HEK293 (cell line): ENCODE results near the gene SPHK1.

Experiments used
- AEBP2 ChIP-seq: fragments of 450-650 bp; formaldehyde crosslinking; IDR thresholded peaks from 2 replicates; pipeline ENCODE4 v1.5.1; 2016; ENCODE audit warnings: missing biosample characterization, missing genetic modification characterization, borderline replicate concordance
- CTCF ChIP-seq: fragments of 450-650 bp; formaldehyde crosslinking; IDR thresholded peaks from 2 replicates; pipeline ENCODE4 v1.5.1; 2016; ENCODE audit warnings: missing biosample characterization, missing genetic modification characterization
- ZNF138 ChIP-seq: fragments of 450-650 bp; formaldehyde crosslinking; IDR thresholded peaks from 2 replicates; pipeline ENCODE4 v1.5.1; 2016; ENCODE audit warnings: missing biosample characterization, missing genetic modification characterization, borderline replicate concordance
- ZNF214 ChIP-seq: fragments of 450-650 bp; formaldehyde crosslinking; IDR thresholded peaks from 2 replicates; pipeline ENCODE4 v1.5.1; 2017; ENCODE audit warnings: missing biosample characterization, mild to moderate bottlenecking, missing genetic modification characterization, borderline replicate concordance
- ZNF350 ChIP-seq: fragments of 450-650 bp; formaldehyde crosslinking; IDR thresholded peaks from 2 replicates; pipeline ENCODE4 v1.5.0; 2017; ENCODE audit warnings: missing biosample characterization, mild to moderate bottlenecking, missing genetic modification characterization
- ZNF792 ChIP-seq: fragments of 450-650 bp; formaldehyde crosslinking; IDR thresholded peaks from 2 replicates; pipeline ENCODE4 v1.5.1; 2016; ENCODE audit warnings: missing biosample characterization, missing genetic modification characterization

GRCh38 chr17:76341301-76341700, 43.1 kb upstream of the SPHK1 start:
- TF ChIP-seq CTCF (tag by site-specific recombination): no peak
- TF ChIP-seq AEBP2 (tag by site-specific recombination): no peak
- TF ChIP-seq ZNF350 (tag by site-specific recombination): no peak
- TF ChIP-seq ZNF214 (tag by site-specific recombination): no peak
- TF ChIP-seq ZNF792 (tag by site-specific recombination): no peak
- TF ChIP-seq ZNF138: no peak
